Measurements from ENCODE around the gene SREBF2. TPM values are rescaled to one million over a fixed set of nuclear protein-coding genes. Genes with fewer than 3 reads are reported as not detected.

Gene SREBF2
- total RNA-seq, 1 donor from 2014 or later: 20.9 TPM

DNA sequence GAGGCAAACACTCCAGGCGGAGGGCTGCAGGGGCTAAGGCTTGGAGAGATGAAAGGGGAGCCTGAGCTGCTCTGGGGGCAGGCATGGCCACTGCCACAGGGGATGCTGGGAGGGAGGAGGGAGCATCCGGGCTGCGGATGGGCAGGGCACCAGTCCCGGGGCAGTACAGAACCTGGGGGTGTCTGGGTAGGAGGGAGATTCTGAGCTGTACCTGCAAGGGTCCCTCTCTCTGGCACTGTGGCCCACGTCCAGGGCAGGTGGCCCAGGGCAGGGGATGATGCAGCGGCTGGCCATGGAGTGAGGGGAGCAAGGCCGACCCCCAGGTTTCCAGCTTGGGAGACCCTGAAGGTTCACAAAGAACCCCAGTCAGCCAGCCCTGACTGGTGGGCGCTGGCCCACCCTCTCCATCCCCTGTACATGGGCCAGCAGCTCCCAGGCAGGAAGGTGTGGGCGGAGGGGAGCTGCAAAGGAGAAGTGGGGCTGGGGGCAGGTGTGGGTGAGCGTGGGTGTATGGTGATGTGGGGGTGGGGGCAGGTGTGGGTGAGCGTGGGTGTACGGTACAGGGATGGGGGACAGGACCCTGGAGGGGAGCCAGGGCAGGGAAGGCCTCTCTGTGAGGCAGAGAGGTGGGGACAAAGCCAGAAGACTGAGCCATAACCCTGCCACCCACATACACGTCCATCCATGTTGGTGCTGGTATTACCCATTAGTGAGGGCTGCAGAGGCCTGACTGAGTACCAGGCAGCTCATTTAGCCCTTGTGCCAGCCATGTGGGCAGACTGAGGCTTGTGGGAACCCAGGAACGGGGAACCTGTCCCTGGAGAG is 95.9 kb downstream of the SREBF2 start:
- H3K4me3 ChIP-seq (ENCODE audit: low read length in 3 of 3): no peak overlapping the region
- no peaks in the 10 kb centered on the region for H3K36me3 ChIP-seq (ENCODE audit: control insufficient read depth in 3 of 3, insufficient read depth in 3 of 3, low read length in 3 of 3)
- H3K27me3 ChIP-seq (ENCODE audit: control insufficient read depth in 3 of 3, insufficient read depth in 3 of 3, low read length in 3 of 3): peaks cover 0 to 11% (median 5%) of the 10 kb centered on the region in 3 donors
- H3K9ac ChIP-seq (ENCODE audit: low read depth in 1 of 3, low read length in 3 of 3): no peak overlapping the region
- H3K27ac ChIP-seq (ENCODE audit: low read depth, low read length): no peak overlapping the region
- peaks cover 0 to 8% (median 4%) of the 10 kb centered on the region in 3 donors for H3K4me1 ChIP-seq (ENCODE audit: control insufficient read depth in 3 of 3, insufficient read depth in 3 of 3, low read length in 3 of 3)
- no peaks in the 10 kb centered on the region for H3K9me3 ChIP-seq (ENCODE audit: control insufficient read depth in 3 of 3, low read length in 3 of 3)

DNA sequence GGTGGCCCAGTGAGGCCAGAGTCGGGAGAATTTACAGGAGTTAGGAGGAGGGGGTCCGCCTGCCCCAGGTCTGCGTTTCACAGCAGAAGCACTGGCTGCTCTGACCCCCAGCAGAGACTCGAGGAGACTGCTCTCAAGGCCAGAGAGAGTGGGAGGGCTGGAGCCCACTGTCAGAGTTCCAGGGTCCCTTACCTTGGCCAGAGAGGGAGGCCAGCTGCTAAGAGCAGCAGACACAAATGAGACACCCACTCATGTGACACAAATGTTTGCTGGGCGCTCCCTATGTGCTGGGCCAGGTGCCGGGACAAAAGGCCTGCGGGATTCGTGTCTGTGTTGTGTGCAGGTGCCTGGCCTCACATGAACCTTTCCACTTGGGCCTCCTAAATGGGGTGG is 96.5 kb downstream of the SREBF2 start:
- H3K9me3 ChIP-seq (ENCODE audit: control insufficient read depth in 3 of 3, low read length in 3 of 3): no peaks in the 10 kb centered on the region
- H3K27me3 ChIP-seq (ENCODE audit: control insufficient read depth in 3 of 3, insufficient read depth in 3 of 3, low read length in 3 of 3): peaks cover 0 to 11% (median 5%) of the 10 kb centered on the region in 3 donors
- no peak overlapping the region for H3K4me3 ChIP-seq (ENCODE audit: low read length in 3 of 3)
- H3K27ac ChIP-seq (ENCODE audit: low read depth, low read length): no peak overlapping the region
- H3K36me3 ChIP-seq (ENCODE audit: control insufficient read depth in 3 of 3, insufficient read depth in 3 of 3, low read length in 3 of 3): no peaks in the 10 kb centered on the region
- H3K9ac ChIP-seq (ENCODE audit: low read depth in 1 of 3, low read length in 3 of 3): no peak overlapping the region
- H3K4me1 ChIP-seq (ENCODE audit: control insufficient read depth in 3 of 3, insufficient read depth in 3 of 3, low read length in 3 of 3): peaks cover 1 to 9% (median 4%) of the 10 kb centered on the region in 3 donors

DNA sequence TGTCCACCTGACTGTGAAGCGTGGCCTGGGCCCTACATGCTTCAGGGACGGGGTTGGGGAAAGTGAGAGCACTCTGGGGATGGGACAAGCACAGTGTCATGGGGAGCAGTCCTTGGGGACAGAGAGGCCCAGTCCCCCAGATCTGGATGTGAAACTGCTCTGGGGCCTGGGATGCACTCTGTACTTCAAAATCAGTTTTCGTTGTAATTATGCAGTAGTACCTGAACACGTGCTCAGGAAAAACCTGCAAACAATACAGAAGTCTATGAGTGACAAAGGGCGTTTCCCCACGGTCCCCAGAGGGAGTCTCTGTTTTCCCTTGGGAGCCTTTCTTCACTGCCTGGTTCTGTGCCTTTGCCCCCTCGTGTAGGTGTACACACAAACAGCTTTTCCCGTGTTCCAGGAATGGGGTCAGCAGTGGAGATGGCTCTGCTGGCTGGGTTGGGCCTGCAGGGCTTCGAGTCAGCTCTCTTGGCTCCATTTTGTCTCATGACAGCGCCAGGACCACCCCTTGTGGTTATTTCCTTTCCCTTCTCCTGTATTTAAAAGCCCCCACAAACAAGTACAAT is 98.9 kb downstream of the SREBF2 start:
- Histone ChIP-seq H3K27me3 (ENCODE audit: control insufficient read depth in 3 of 3, insufficient read depth in 3 of 3, low read length in 3 of 3) (no peaks in the 10 kb centered on the region), H3K36me3 (ENCODE audit: control insufficient read depth in 3 of 3, insufficient read depth in 3 of 3, low read length in 3 of 3) (no peaks in the 10 kb centered on the region), H3K9ac (ENCODE audit: low read depth in 1 of 3, low read length in 3 of 3) (no peak overlapping the region), H3K4me1 (ENCODE audit: control insufficient read depth in 3 of 3, insufficient read depth in 3 of 3, low read length in 3 of 3) (peaks cover 5 to 12% (median 11%) of the 10 kb centered on the region in 3 donors), H3K27ac (ENCODE audit: low read depth, low read length) (no peak overlapping the region), H3K9me3 (ENCODE audit: control insufficient read depth in 3 of 3, low read length in 3 of 3) (no peaks in the 10 kb centered on the region), H3K4me3 (ENCODE audit: low read length in 3 of 3) (no peak overlapping the region)

DNA sequence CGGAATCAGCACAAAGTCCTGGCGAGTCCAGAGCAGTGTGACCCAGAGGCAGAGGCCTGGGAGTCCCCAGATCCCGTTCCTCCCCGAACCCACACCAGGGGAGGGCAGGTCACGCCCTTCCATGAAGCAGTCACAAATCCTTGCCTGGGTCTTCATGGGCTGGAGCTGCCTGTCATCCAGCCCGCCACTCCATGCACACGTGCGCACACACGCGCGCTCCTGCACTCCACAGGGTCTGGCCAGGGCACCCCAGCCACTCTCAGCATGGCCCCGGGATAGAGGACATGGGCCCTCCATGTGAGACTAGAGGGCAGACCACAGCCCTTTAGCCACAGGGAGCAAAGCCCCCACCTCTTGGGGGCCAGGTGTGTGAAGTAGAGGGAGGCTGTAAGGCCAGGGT is 99.4 kb downstream of the SREBF2 start:
- peaks cover 5 to 12% (median 11%) of the 10 kb centered on the region in 3 donors for H3K4me1 ChIP-seq (ENCODE audit: control insufficient read depth in 3 of 3, insufficient read depth in 3 of 3, low read length in 3 of 3)
- H3K36me3 ChIP-seq (ENCODE audit: control insufficient read depth in 3 of 3, insufficient read depth in 3 of 3, low read length in 3 of 3): no peaks in the 10 kb centered on the region
- no peak overlapping the region for H3K27ac ChIP-seq (ENCODE audit: low read depth, low read length)
- no peak overlapping the region for H3K4me3 ChIP-seq (ENCODE audit: low read length in 3 of 3)
- H3K9me3 ChIP-seq (ENCODE audit: control insufficient read depth in 3 of 3, low read length in 3 of 3): no peaks in the 10 kb centered on the region
- no peak overlapping the region for H3K9ac ChIP-seq (ENCODE audit: low read depth in 1 of 3, low read length in 3 of 3)
- H3K27me3 ChIP-seq (ENCODE audit: control insufficient read depth in 3 of 3, insufficient read depth in 3 of 3, low read length in 3 of 3): no peaks in the 10 kb centered on the region

DNA sequence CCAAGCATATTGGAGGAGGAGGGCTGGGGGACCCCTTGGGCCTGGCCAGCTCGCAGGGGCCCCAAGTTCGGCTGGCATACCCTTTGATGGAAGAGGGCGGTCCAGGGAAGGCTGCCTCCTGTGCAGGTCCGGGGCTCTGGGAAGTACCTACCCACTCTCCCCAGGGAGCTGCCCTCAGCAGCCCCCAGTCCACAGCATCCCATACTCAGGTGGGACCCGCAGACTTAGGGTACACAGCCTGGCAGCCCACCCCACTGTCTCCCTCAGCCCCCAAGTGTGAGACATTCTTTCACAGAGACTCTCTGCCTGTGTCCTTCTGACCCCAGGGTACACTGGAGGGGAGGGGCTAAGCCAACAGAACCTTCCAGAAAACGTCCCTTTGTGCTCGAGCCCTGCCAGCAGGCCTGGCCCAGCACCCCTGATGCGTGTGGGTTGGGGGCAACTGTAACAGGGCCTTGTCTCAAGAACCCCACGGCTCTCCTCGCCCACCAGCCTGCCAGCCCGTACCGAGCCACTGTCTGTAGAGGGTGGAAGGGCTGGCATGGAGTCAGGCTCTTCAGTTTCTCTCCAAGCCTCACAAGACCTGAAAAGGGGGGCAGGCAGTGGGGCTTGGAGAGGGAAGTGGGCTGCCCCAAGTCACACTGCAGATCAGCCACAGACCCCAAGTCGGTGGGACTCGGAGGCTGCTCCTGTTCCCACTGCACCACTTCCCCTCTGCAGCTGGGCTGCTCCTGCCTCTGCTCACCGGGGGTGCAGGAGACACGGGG is 100.7 kb downstream of the SREBF2 start:
- Histone ChIP-seq H3K27ac (ENCODE audit: low read depth, low read length) (no peak overlapping the region), H3K9me3 (ENCODE audit: control insufficient read depth in 3 of 3, low read length in 3 of 3) (no peaks in the 10 kb centered on the region), H3K27me3 (ENCODE audit: control insufficient read depth in 3 of 3, insufficient read depth in 3 of 3, low read length in 3 of 3) (no peaks in the 10 kb centered on the region), H3K36me3 (ENCODE audit: control insufficient read depth in 3 of 3, insufficient read depth in 3 of 3, low read length in 3 of 3) (no peaks in the 10 kb centered on the region), H3K4me1 (ENCODE audit: control insufficient read depth in 3 of 3, insufficient read depth in 3 of 3, low read length in 3 of 3) (peaks cover 7 to 13% (median 12%) of the 10 kb centered on the region in 3 donors), H3K9ac (ENCODE audit: low read depth in 1 of 3, low read length in 3 of 3) (no peak overlapping the region), H3K4me3 (ENCODE audit: low read length in 3 of 3) (no peak overlapping the region)

DNA sequence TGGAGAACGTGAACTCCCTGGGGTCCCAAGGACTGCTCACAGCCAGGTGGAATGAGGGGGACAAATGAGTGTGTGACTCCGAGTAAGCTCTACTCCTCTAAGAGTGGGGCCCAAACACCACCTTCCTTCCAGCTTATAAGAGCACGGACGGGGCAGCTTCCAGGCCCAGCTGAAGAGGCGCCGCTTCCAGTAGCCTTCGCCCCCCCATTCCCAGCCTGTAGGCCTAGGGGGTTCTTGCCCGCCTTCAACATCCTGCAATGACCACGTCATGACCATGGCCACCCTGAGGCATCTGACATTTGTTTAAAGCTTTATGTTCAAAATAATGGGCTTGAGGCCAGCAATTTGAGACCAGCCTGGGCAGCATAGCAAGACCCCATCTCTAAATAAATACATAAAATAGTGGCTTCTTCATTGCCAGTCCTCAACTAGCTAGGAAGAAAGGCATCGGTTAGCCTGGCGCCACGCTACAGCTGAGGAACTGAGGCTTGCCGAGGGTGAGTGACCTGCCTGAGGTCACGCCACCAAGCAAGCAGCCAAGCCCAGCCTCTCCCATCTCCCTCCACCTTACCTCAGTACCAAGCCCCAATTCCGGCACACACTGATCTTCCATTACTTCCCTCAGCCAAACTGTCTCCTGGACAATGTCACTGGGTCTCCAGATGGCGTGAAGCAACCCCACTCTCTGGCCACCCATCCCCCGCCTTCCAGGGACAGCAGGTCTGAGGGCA is 101.5 kb downstream of the SREBF2 start:
- Histone ChIP-seq H3K9me3 (ENCODE audit: control insufficient read depth in 3 of 3, low read length in 3 of 3) (no peaks in the 10 kb centered on the region), H3K4me3 (ENCODE audit: low read length in 3 of 3) (no peak overlapping the region), H3K27me3 (ENCODE audit: control insufficient read depth in 3 of 3, insufficient read depth in 3 of 3, low read length in 3 of 3) (no peaks in the 10 kb centered on the region), H3K4me1 (ENCODE audit: control insufficient read depth in 3 of 3, insufficient read depth in 3 of 3, low read length in 3 of 3) (peaks cover 16 to 20% (median 16%) of the 10 kb centered on the region in 3 donors), H3K9ac (ENCODE audit: low read depth in 1 of 3, low read length in 3 of 3) (peak overlapping the region in 1 of 3 donors; percentile 33), H3K27ac (ENCODE audit: low read depth, low read length) (no peak overlapping the region), H3K36me3 (ENCODE audit: control insufficient read depth in 3 of 3, insufficient read depth in 3 of 3, low read length in 3 of 3) (no peaks in the 10 kb centered on the region)

DNA sequence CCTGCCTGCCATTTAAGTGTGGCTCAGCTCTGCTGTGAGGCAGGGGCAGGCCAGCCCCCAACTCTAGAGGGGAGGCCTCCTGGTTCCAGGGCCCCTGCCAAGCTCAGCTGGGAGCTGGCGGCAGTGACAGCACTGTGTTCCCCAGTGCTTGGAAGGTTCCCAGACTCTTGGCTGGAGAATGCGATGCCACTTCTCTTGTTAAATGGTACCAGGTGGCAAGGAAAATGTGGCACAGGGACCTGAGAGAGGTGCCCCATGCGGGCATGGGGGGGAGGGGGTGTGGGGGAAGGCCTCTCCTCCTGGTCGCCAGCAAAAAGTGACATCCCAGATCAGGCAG is 102.1 kb downstream of the SREBF2 start:
- no peak overlapping the region for H3K9ac ChIP-seq (ENCODE audit: low read depth in 1 of 3, low read length in 3 of 3)
- no peaks in the 10 kb centered on the region for H3K36me3 ChIP-seq (ENCODE audit: control insufficient read depth in 3 of 3, insufficient read depth in 3 of 3, low read length in 3 of 3)
- no peak overlapping the region for H3K4me3 ChIP-seq (ENCODE audit: low read length in 3 of 3)
- no peaks in the 10 kb centered on the region for H3K9me3 ChIP-seq (ENCODE audit: control insufficient read depth in 3 of 3, low read length in 3 of 3)
- no peak overlapping the region for H3K27ac ChIP-seq (ENCODE audit: low read depth, low read length)
- H3K4me1 ChIP-seq (ENCODE audit: control insufficient read depth in 3 of 3, insufficient read depth in 3 of 3, low read length in 3 of 3): peaks cover 16 to 21% (median 17%) of the 10 kb centered on the region in 3 donors
- H3K27me3 ChIP-seq (ENCODE audit: control insufficient read depth in 3 of 3, insufficient read depth in 3 of 3, low read length in 3 of 3): no peaks in the 10 kb centered on the region

DNA sequence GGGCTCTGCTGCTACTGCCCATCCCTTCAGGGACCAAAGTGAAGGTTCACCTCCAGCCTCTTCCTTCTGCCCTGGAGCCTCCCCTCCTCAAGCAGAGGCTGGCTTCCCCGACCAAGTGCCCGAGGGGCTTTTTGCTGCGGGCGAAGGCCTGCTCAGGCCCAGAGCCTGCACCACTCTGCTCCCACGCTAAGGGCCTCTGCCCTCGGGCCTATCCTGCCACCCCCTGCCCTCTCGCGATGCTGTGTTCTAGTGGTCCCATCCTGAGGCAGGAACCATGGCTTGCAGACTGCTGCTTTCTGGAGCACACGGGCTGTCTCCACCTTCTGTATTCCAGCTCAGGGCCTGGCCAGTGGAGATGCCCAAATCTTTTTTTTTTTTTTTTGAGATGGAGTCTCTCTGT is 102.6 kb downstream of the SREBF2 start:
- no peak overlapping the region for H3K4me3 ChIP-seq (ENCODE audit: low read length in 3 of 3)
- H3K27ac ChIP-seq (ENCODE audit: low read depth, low read length): no peak overlapping the region

DNA sequence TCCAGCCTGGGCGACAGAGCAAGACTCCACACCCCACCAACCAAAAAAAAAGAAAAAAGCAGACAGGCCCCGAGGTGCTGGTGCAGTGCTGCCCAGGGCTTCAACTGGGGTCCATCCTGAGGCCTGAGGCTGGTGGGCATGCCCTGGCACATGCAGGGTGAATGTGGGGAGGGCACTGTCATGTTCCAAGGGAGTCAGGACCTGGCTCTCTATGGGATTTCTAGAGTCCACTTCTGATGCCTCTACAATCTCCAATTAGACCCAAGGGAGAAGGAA is 103.9 kb downstream of the SREBF2 start:
- Histone ChIP-seq H3K27ac (ENCODE audit: low read depth, low read length) (no peak overlapping the region), H3K4me3 (ENCODE audit: low read length in 3 of 3) (no peak overlapping the region), H3K9ac (ENCODE audit: low read depth in 1 of 3, low read length in 3 of 3) (no peak overlapping the region), H3K4me1 (ENCODE audit: control insufficient read depth in 3 of 3, insufficient read depth in 3 of 3, low read length in 3 of 3) (peaks cover 22 to 27% (median 23%) of the 10 kb centered on the region in 3 donors), H3K36me3 (ENCODE audit: control insufficient read depth in 3 of 3, insufficient read depth in 3 of 3, low read length in 3 of 3) (no peaks in the 10 kb centered on the region), H3K27me3 (ENCODE audit: control insufficient read depth in 3 of 3, insufficient read depth in 3 of 3, low read length in 3 of 3) (no peaks in the 10 kb centered on the region), H3K9me3 (ENCODE audit: control insufficient read depth in 3 of 3, low read length in 3 of 3) (no peaks in the 10 kb centered on the region)

More for the DNA sequence above, 102.6 kb downstream of the SREBF2 start:
- H3K9me3 ChIP-seq (ENCODE audit: control insufficient read depth in 3 of 3, low read length in 3 of 3): no peaks in the 10 kb centered on the region
- peaks cover 16 to 21% (median 17%) of the 10 kb centered on the region in 3 donors for H3K4me1 ChIP-seq (ENCODE audit: control insufficient read depth in 3 of 3, insufficient read depth in 3 of 3, low read length in 3 of 3)
- H3K9ac ChIP-seq (ENCODE audit: low read depth in 1 of 3, low read length in 3 of 3): no peak overlapping the region
- H3K36me3 ChIP-seq (ENCODE audit: control insufficient read depth in 3 of 3, insufficient read depth in 3 of 3, low read length in 3 of 3): no peaks in the 10 kb centered on the region
- H3K27me3 ChIP-seq (ENCODE audit: control insufficient read depth in 3 of 3, insufficient read depth in 3 of 3, low read length in 3 of 3): no peaks in the 10 kb centered on the region

Data from skeletal muscle tissue (tissue), 4 donors.